ENCODE measurements around the gene GRK1.
"Not testable (repeated sequence)": the region's sequence is repeated elsewhere in the genome, so short reads cannot be mapped to it uniquely, and the experiment has no call there.

Gene GRK1

DNA sequence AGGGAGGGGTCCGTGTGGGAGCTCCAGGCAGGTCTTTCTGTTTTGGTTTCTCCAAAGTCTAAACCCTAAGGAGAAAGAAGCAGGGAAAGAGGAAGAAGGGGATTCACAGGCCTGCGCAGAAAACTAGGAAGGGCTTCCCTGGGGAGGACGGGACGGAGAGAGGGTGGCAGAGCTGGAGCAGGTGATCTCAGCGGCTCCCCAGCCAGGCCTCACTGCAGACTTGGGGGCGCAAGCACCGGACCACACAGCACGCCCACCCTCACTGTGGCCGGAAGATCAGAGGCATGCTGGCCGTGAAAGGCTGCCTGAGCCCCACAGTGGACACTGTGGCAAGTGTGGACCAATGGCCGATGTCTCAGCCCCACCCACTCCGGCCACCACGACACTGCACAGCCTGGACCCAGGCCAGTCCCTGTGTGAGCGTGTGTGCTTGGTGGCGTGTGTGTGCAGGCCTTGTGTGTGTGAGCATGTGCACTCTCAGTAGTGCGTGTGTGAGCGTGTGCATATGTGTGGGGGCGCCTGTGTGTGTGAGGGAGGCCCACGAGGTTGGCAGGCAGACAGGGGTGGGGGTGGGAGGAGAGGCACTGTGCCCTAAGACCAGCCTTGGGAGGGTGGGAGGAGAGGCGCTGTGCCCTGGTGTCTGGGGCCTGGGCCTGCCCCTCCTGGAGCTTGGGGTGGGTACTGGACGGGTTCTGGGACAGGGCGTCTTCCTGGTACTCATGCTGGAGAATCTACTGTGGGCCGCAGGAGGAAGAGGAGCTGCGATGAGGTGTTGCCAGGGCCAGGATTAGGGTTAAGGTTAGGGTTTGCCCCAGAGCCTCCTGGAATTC lies 76.6 kb downstream of the GRK1 start:
- DNase-seq (ENCODE audit: low read depth), result no peak

DNA sequence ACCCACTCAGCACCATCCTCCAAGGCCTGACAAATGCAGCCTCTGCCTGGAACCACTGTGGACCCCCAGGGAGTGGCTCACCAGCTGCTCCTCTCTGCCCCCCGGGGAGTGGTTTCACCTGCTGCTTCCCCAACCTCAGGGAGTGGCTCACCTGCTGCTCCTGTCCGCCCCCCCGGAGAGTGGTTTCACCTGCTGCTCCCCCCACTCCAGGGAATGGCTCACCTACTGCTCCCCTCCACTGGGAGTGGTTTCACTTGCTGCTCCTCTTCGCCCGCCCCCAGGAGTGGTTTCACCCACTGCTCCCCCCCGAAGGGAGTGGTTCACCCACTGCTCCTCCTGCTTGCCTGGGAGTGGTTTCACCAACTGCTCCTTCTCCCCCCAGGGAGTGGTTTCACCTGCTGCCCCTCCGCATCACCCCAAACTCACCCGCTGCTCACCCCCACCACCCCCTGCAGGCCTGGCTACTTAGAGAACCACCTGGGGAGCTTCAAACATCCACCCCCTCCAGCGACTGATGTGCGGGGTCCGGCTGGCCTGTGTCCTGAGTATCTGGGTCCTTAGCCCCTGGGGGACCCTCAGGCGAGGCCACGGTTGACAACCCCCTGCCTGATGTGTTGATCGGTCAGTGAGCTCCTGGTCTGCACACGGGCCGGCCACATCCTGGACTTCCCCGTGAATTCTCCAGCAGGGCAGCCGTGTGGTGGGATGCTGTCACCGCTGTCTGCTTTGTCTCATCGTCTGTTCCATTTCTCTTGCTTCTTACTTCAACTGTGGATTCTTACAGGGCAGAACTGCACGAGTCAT lies 77.4 kb downstream of the GRK1 start:
- no peak for DNase-seq (ENCODE audit: low read depth)

DNA sequence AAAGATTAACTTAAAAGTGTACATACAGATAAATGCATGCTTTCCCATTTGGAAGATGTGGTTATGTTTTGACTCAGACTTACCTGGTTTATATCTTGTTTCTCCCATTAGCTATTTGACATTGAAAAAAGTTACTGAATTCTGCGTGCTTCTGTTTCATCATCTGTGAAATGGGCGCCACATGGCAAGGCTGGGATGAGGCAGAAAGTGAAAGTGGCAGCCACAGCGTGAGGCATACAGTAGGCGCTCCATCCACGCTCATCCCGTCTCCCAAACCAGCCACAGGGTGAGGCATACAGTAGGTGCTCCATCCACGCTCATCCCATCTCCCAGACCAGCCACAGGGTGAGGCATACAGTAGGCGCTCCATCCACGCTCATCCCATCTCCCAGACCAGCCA lies 78.0 kb downstream of the GRK1 start:
- DNase-seq (ENCODE audit: low read depth), result no peak

DNA sequence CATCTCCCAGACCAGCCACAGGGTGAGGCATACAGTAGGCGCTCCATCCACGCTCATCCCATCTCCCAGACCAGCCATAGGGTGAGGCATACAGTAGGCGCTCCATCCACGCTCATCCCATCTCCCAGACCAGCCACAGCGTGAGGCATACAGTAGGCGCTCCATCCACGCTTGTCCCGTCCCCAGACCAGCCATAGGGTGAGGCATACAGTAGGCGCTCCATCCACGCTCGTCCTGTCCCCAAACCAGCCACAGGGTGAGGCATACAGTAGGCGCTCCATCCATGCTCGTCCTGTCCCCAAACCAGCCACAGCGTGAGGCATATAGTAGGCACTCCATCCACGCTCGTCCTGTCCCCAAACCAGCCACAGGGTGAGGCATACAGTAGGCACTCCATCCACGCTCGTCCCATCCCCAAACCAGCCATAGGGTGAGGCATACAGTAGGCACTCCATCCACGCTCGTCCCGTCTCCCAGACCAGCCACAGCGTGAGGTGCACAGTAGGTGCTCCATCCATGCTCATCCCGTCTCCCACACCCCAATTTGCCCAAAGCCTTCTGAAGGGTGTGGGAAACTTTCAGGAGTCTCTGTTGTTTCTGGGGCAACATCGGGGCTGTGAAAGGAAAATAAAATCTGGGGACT lies 78.6 kb downstream of the GRK1 start:
- DNase-seq (ENCODE audit: low read depth), result not testable (repeated sequence)

DNA sequence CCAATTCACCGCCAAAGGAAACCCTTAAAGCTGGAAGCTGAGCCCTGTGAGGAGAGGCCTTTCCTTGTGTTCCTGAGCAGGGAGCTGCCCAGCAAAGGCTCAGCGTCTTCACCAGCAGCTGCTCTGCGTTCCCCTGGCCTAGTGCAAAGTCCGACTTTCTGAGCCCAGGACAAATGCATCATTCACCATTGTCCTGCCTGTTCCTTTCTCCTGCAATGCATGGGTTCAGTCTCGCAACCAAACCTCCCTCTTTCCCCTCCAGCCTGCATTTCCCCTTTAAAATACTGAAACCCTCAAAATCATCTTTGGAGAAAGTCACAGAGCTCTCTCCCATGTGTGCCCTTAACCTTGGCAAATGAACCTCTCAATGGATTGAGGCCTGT lies 79.1 kb downstream of the GRK1 start:
- no peak for DNase-seq (ENCODE audit: low read depth)

DNA sequence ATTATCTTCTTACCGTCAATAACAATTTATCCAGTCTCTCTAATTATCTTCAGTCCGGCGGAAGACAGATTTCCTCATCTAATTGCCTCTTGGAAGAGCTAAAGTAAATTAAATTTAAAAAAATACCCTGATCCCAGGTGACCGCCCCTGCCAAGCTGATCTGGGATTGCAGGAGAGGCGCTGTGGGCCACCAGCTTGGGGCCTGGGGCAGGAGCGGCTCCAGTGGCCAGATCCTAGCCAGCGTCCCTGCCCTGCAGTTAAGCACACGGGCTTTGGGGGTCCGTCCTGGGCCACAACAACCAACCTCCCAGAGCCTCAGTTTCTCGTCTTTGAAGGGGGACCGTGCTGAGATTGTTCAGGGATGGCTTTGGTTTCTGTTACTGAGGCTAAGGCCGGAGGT lies 79.7 kb downstream of the GRK1 start:
- no peak for DNase-seq (ENCODE audit: low read depth)

DNA sequence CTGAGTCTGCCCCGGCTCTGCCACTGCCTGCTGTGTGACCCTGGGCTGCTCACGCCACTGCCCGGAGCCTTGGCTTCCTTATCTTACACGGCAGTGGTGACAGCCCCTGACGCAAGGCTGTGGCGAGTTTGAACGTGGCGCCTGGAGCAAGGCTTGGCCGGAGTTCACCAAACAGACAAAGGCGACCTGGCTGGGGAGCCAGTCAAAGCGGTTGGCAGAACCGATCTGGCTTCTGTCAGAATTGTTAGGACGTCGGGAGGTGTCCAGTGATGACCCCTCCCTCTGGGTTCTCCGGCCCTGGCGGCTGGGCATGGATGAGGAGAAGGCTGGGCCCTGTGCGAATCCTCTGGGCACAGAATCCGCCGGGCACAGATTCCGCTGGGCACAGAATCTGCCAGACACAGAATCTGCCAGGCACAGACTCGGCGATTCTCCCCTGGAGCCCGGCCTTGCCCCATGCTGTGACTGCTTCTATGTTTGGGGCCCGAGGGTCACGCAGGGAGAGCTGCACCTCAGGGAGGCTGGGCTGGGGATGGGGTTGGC lies 80.3 kb downstream of the GRK1 start:
- no peak for DNase-seq (ENCODE audit: low read depth)

DNA sequence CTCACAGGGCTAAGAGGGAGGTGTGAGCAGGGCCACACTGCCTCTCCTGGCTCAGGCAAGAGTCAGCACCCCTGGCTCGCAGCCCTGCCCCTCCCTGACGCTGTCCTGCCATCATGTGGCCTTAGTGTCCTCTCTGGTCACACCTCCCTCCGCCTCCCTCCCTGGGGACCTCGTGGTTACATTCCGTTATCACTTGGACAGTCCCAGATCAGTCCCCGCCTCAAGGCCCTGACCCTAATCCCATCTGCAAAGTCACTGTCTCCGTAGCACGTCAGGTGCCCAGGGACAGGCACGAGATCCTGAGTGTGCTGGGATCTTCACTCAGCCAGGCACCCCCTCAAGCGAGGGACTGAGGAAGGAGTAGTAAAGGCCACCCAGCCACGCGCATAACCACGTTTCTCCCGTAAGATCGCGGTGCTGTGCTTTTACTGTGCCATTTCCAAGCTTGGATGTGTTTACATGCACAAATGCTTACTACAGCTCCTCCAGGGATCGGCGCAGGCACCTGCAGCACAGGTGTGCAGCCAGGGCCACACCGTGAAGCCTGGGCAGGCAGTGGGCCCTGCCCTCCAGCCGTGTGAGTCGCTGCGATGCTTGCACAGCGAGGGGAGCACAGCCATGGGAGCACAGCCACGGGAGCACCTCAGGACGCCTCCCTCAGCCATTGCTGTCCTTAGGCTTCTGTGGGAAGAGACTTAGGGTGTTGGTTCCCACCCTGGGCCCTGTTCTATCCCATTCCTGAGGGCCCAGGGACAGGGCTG lies 81.3 kb downstream of the GRK1 start:
- no peak for DNase-seq (ENCODE audit: low read depth)

DNA sequence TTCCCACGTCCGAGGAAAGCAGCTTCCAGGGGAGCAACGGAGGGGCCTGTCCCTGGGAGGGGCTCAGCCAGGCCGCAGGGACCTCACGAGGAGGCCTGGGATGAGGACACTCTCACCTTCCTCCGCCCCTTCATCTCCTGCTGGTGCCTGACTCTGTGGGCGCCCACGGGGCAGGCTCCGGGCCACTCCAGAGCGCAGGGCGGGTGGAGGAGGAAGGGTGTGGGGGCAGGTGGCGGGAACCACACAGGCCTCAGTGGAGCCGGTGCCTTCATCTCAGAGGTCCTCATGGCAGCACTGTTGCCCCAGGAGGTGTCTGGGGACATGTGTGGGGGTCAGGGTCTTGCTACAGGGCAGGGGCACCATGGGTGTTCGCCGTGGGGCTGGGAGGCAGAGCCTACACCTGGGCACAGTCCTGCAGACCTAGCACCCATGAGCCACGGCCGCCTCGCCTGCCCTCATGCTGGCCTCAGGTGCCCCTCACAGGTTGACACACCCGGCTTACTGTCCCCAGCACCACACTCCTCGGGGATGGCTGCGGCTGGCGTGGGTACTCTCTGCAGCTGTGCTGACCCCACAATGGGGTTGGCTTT lies 81.9 kb downstream of the GRK1 start:
- no peak for DNase-seq (ENCODE audit: low read depth)

DNA sequence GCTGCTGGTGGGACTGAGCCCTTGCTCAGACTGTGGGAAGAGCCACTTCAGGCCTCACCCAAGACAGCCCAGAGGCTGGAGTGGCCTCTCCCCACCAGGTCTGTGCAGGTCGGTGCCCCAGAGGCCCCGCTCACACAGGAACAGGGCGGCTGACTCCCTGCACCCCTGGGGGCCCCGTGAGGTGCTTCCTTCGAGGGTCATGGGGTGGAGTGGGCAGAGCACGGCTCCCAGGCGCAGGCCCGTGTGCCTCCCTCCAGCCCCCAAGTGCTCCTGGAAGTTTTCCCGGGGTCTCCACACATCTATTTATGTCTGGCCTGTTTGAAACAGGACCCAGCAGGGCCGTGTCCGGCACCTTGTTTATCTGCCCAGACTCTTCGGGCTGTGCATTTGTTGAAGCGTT lies 82.5 kb downstream of the GRK1 start:
- no peak for DNase-seq (ENCODE audit: low read depth)

DNA sequence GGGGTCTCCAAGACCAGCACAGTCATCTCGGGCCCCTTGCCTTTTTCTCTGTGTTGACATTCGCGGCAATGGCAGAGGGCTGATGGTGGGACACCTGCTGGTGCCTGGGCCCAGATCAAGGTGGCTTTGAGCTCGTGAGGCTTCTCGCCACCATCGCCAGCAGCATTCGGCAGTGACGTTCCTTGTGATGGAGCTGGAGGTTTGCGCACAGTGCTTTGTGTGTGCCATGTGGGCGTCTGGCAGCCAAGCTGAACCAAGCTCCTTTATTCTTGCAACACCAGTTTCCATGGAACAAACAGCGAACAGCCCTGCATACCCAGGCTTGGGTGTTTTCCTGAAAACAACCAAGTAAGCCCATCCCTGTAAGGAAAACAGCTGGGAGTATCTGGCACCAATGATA lies 82.9 kb downstream of the GRK1 start:
- no peak for DNase-seq (ENCODE audit: low read depth)

DNA sequence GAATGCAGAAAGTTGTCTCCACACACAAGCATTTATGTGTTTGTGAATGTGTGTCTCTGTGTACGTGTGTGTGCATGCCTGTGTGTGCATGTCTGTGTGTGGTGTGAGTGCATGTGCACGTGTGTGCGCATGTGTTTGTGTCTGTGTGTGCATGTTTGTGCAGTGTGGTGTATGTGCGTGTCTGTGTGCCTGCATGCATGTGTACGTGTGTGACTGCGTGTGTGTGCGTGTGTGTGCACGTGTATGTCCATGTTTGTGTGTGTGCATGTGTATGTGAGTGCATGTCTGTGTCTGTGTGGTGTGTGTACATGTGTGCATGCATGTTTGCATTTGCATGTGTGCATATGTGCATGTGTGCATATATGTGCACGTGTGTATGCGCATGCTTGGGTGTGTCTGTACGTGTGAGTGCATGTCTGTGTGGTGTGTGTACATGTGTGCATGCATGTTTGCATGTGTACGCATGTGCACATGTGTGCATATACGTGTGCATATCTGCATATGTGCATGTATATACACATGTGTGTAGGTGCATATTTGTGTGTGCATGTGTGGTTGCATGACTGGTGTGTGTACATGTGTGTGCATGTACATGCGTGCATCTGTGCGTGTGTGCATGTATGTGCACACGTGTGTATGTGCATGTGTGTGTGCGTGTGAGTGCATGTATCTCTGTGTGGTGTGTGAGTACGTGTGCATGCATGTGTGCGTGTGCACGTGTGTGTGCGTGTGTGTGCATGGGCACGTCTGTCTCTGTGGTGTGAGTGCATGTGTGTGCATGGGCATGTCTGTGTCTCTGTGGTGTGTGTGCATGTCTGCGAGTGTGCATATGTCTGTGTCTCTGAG lies 83.8 kb downstream of the GRK1 start:
- no peak for DNase-seq (ENCODE audit: low read depth)

DNA sequence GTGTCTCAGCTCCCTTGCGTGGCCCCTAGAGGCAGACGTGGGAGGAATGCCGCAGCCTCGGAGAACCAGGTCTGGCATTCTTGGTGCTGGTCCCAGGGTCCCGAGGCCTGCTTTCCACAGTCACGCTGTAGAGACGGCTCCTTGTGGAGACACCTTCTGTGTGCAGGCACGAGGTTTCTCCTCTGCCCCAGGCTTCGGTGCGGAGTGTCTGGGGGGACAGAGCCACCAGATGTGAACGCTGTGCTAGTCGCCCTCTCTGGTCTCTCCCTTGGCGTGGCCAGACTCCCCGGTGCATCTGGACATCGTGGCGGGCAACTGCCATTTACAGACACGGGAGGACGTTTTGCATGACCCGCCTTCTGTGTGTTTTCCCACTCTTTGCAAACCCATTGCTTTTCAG lies 84.5 kb downstream of the GRK1 start:
- DNase-seq (ENCODE audit: low read depth), result no peak

DNA sequence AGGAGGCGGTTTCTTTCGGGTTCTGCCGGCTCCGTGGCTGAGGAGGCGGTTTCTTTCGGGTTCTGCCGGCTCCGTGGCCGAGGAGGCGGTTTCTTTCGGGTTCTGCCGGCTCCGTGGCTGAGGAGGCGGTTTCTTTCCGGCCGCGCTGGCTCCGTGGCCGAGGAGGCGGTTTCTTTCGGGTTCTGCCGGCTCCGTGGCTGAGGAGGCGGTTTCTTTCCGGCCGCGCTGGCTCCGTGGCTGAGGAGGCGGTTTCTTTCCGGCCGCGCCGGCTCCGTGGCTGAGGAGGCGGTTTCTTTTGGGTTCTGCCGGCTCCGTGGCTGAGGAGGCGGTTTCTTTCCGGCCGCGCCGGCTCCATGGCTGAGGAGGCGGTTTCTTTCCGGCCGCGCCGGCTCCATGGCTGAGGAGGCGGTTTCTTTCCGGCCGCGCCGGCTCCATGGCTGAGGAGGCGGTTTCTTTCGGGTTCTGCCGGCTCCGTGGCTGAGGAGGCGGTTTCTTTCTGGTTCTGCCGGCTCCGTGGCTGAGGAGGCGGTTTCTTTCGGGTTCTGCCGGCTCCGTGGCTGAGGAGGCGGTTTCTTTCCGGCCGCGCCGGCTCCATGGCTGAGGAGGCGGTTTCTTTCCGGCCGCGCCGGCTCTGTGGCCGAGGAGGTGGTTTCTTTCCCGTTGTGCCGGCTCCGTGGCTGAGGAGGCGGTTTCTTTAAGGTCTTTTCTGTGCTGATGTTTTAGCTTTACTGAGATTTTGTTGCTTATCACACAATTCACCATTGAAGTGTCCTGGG lies 85.4 kb downstream of the GRK1 start:
- DNase-seq (ENCODE audit: low read depth), result not testable (repeated sequence)

DNA sequence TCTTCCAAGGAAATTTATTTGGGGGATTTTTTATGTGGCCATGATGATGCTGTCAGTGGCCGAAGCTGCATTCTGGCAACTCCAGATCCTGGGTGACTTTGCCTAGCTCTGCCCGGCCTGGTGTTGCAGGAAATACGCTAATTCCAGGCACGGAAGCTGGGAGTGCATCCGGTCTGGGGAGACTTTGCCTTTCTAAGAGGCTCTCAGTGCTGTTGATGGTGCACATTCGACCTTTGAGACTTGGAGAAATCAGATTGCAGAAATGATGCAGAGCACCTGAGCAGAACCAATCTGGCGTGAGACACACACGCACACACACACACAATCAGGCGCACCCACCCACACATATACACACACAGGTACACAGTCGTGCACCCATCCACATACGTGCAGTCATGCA lies 86.2 kb downstream of the GRK1 start:
- DNase-seq (ENCODE audit: low read depth), result no peak

DNA sequence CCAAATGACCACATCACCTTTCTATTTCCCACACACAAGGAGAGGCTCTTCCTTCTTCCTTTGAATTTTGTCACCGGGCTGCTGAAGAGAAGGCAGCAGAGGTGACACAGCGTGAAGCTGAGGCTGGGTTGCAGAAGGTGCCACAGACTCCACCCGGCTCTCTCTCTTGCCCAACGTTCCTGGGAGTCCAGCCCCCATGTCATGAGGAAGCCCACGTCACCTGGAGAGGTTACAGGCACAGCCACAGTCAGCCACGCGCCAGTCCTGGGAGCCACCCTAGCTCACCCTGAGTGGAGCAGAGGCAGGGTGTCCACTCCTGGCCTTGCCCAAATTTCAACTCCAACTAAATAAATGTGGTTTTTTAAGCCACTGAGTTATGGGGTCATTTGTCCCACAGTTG lies 87.2 kb downstream of the GRK1 start:
- no peak for DNase-seq (ENCODE audit: low read depth)

DNA sequence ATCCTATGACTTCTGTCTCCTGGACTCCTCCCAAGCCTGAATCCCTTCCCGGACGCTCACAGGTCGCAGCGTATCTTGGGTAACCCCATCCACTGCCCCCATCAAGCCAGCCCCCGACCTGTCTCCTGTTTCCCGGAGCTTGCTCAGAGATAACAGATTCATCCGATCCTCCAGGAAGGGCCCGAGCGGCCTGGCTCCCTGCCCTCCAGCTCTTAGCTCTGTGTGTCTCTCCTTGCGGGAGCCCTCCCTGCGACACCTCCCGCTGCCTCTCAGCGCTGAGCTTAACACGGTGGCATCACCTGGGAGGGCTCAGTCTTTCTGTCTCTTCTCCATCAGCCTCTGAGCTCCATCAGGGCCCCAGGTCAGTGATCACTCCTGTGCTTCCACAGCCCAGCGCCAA lies 87.7 kb downstream of the GRK1 start:
- no peak for DNase-seq (ENCODE audit: low read depth)

DNA sequence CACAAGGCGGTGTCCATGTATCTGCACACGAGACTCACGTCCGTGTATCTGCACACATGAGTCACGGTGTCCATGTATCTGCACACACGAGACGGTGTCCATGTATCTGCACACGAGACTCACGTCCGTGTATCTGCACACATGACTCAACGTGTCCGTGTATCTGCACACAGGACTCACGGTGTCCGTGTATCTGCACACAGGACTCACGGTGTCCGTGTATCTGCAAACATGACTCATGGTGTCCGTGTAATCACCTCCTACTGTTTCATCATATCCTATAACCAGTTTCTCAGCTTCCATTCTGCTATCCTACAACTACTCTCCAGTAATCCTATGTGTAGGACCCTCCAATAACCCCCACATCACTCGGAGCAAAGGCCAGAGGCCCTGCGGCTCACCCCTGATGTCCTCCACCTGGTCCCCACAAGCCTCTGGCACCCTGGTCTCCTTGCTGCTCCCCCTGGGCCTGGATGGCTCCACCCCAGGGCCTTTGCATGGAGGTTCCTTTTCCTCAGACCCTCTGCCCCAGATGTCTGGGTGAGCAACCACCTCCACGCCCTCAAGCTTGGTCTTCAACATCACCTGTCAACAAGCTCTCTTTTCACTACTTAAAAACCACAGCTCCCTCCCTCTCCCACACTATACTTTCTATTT lies 89.5 kb downstream of the GRK1 start:
- peak; percentile 6 for DNase-seq (ENCODE audit: low read depth)

All from EH (cell line).